Astrocyte of the spinal cord (primary cell): ENCODE measurements around the gene EREG.

Experiments
- DNase-seq: peaks from one replicate; pipeline ENCODE4 v3.0.0; 2011; ENCODE audit warnings: low read depth, low spot score
- H3K4me3 ChIP-seq: 2 replicates; pipeline ENCODE4 v1.5.1; 2011; ENCODE audit warnings: low read depth, mild to moderate bottlenecking, low read length, moderate library complexity
- in situ Hi-C: cut with HindIII; loops from 2 replicates; pipeline ENCODE4 v1.10.0; 2017; ENCODE audit warnings: low sequenced_read_pairs
- TF ChIP-seq, protein P1 (sequence below): IDR thresholded peaks from 2 replicates; pipeline ENCODE4 v1.5.1; 2012; ENCODE audit warnings: low read depth, mild to moderate bottlenecking, low read length, inconsistent platforms

Gene EREG

DNA sequence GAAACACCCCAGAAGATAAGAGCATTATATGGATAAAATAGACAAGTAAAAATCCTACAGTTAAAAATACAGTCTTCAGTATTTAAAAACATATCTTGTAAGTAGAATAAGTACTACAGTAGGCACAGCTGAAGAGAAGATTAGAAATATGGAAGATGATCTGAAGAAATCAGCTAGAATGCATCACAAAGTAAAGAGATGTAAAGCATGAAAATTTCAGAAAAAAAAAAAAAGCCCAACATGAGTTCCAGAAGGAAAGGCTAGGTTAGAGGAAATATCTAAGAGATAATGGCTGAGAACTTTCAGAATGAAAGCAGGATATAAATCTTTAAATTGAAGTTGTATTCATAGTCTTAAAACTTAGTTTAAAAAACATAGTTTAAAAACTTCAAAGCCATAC, 35.6 kb upstream of the EREG start:
- TF ChIP-seq, protein P1, sequence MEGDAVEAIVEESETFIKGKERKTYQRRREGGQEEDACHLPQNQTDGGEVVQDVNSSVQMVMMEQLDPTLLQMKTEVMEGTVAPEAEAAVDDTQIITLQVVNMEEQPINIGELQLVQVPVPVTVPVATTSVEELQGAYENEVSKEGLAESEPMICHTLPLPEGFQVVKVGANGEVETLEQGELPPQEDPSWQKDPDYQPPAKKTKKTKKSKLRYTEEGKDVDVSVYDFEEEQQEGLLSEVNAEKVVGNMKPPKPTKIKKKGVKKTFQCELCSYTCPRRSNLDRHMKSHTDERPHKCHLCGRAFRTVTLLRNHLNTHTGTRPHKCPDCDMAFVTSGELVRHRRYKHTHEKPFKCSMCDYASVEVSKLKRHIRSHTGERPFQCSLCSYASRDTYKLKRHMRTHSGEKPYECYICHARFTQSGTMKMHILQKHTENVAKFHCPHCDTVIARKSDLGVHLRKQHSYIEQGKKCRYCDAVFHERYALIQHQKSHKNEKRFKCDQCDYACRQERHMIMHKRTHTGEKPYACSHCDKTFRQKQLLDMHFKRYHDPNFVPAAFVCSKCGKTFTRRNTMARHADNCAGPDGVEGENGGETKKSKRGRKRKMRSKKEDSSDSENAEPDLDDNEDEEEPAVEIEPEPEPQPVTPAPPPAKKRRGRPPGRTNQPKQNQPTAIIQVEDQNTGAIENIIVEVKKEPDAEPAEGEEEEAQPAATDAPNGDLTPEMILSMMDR = no peak
- H3K4me3 ChIP-seq = no peak overlapping the region
- no peak for DNase-seq
- in situ Hi-C loops = no loop called here

DNA sequence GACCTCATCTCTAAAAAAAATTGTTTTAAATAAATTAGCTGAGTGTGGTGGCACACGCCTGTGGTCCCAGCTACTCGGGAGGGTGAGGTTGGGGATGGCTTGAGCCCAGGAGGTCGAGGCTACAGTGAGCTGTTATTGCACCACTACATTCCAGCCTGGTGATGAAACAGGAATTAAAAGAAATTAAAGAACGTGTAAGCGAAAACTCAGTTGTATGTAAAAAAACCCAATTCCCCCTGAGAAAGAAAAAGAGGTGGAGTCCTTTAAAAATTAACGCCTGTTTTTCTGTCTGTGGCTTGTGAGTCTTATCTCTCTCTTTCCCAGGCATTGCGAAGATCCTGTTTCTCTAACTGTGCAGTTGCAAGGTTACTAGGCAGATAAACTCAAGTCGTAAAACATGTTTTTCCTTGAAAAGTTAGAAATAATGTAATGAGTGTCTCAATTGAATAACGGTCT, 34.6 kb upstream of the EREG start:
- no peak overlapping the region for H3K4me3 ChIP-seq
- DNase-seq = no peak
- in situ Hi-C loops = no loop called here
- TF ChIP-seq, protein P1 = no peak

DNA sequence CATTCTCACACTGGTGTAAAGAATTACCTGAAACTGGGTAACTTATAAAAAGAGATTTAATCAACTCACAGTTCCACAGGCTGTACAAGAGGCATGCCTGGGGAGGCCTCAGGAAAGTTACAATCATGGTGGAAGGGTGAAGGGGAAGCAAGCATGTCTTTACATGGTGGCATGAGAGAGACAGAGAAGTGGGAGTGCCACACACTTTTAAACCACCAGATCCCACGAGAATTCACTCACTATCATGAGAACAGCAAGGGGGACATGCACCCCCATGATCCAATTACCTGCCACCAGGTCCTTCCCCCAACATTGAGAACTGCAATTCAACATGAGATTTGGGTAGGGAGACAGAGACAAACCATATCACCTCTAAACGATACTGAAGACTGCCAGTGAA, 33.7 kb upstream of the EREG start:
- DNase-seq = no peak
- TF ChIP-seq, protein P1 = no peak
- in situ Hi-C loops = no loop called here

DNA sequence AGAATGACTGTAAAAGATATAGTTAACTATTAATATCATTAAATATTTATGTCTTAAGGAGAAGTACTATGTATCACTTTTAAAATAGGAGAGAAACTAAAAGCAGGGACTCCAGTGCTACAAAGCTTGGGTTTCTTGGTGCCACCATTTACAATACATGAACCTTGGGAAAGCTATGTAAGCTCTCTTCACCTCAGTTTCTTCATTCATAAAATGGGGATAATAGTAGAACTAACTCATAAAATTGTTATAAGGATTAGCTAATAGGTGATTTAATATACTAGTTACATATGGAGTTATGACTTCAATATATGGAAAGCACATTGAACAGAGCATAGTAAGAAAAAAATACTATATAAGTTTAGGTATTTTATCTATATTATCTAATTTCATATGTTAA, 33.0 kb upstream of the EREG start:
- in situ Hi-C loops = no loop called here
- no peak for DNase-seq
- no peak overlapping the region for H3K4me3 ChIP-seq
- TF ChIP-seq, protein P1 = no peak

More for the DNA sequence above, 33.7 kb upstream of the EREG start:
- no peak overlapping the region for H3K4me3 ChIP-seq

DNA sequence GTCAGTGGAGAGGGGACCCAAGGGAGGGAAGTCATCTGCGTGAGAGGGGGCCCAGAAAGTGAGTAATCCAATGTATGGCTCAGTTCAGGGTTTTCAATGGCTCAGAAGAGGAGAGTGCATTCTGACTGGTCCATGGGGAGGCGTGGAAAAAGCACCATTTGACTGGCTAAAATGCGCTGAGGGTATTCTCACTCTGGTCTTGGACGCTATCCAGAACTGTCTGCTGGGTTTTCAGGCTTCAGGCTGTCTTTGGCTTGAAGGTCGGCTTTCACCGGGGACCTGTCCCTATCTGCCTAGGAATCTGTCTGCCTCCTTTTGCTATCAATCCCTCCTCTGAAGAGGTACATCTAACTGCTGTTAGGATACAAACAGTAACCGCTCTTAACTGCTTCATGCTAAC, 30.3 kb upstream of the EREG start:
- in situ Hi-C loops = no loop called here
- TF ChIP-seq, protein P1 = no peak
- no peak for DNase-seq
- no peak overlapping the region for H3K4me3 ChIP-seq

DNA sequence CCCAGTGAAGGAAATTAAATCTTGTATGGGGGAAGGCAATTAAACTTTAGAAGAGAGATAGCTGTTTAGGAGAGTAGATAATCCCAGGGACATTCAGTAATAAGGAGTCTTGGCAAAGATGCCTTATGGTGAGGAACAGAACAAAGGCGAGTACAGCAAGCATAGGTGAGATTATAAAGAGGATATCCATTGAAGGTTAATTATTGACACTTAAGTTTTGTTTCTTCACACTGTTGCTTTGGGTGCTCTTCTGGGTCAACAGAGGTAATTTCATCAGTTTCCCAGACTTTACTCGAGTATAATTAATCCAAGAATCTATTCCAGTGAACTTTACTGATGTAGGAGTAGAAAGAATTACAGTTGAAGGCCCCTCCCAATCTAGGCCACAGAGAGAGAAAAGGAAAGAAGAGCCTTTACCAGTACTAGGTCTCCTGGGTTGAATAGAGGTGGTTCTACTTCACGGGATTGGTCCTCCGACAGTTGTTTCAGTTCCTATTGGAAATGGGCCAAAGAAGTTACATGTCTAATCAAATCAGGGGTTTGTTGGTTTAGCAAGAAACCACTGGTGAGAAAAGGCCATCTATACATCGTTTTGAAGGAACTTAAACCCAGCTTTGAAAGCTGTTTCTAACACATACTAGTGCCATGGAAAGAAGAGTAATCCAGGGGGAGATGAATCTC, 29.5 kb upstream of the EREG start:
- in situ Hi-C loops = no loop called here
- TF ChIP-seq, protein P1 = no peak
- no peak overlapping the region for H3K4me3 ChIP-seq
- no peak for DNase-seq
